Activated CD8-positive, alpha-beta T cell treated with anti-CD3 and anti-CD28 coated beads for 36 hours (primary cell): ENCODE measurements around the gene TRAM2. TPM values are rescaled to one million over a fixed set of nuclear protein-coding genes. Genes with fewer than 3 reads are reported as not detected.

Experiments
- ATAC-seq: fragments of 200-7000 bp; cut with Tn5 transposase; one replicate; pipeline ENCODE4 v1.10.0; 2021; ENCODE audit warnings: mild to moderate bottlenecking, moderate library complexity
- CTCF ChIA-PET: fragments of 350-600 bp; sonication (Branson Sonifier 250); formaldehyde crosslinking; loops from one replicate; lab custom pipeline; 2021; ENCODE audit warnings: antibody characterized with exemption; lab: Charles Lee
- POLR2A ChIA-PET: fragments of 350-600 bp; sonication (Branson Sonifier 250); formaldehyde crosslinking; loops from one replicate; lab custom pipeline; 2021; ENCODE audit warnings: antibody characterized with exemption; lab: Charles Lee
- DNase-seq: peaks from one replicate; pipeline ENCODE4 v3.0.0-alpha.2; 2020
- H3K27ac Mint-ChIP-seq: one replicate; pipeline ENCODE4 v1.8.0; 2021; ENCODE audit warnings: mild to moderate bottlenecking, mixed read lengths
- H3K27me3 Mint-ChIP-seq: one replicate; pipeline ENCODE4 v1.8.0; 2021; ENCODE audit warnings: mixed read lengths
- H3K36me3 Mint-ChIP-seq: one replicate; pipeline ENCODE4 v1.8.0; 2021; ENCODE audit warnings: low read depth, mixed read lengths
- H3K4me1 Mint-ChIP-seq: one replicate; pipeline ENCODE4 v1.8.0; 2021; ENCODE audit warnings: low read depth, mixed read lengths
- H3K4me3 Mint-ChIP-seq: one replicate; pipeline ENCODE4 v1.8.0; 2021; ENCODE audit warnings: mild to moderate bottlenecking, moderate library complexity, mixed read lengths
- H3K9me3 Mint-ChIP-seq: one replicate; pipeline ENCODE4 v1.8.0; 2021; ENCODE audit warnings: mixed read lengths
- intact Hi-C: fragments of 100-400 bp; cut with micrococcal nuclease; formaldehyde crosslinking; loops from one replicate; pipeline ENCODE4 v1.10.0; 2022
- total RNA-seq, 2 experiments: library from RNA; stranded (reverse); gene quantifications; one replicate each; pipeline ENCODE4 v1.2.3, GENCODE V29; 2021
- TF ChIP-seq, protein P1 (sequence below): fragments of 200-600 bp; IDR thresholded peaks from one replicate; pipeline ENCODE4 v1.8.0; 2022; ENCODE audit warnings: antibody characterized with exemption, mild to moderate bottlenecking

TRAM2 gene
- total RNA-seq, 2 experiments from 2014 or later = 0.94 to 1.0 TPM

DNA sequence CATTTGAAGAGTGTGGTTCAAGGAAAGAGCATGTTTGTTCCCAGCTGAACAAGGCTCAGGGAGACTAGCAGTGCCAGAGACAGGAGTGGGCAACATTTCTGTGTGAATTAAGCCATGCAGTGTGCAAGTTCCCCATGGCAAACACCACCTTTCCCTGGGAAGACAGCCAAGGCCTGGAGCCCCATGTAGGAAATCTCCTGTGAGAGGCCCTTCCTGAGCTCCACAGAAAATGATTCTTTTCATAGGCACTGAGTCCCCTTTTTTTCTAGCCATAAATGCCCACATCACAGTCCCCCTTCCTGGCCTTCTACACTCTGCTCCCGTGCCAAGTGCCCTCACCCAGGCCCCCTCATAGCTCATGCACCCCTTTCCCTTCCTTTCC, 11.8 kb upstream of the TRAM2 start:
- Mint-ChIP-seq H3K36me3 (no peaks in the 10 kb centered on the region), H3K4me1 (no peaks in the 10 kb centered on the region)

DNA sequence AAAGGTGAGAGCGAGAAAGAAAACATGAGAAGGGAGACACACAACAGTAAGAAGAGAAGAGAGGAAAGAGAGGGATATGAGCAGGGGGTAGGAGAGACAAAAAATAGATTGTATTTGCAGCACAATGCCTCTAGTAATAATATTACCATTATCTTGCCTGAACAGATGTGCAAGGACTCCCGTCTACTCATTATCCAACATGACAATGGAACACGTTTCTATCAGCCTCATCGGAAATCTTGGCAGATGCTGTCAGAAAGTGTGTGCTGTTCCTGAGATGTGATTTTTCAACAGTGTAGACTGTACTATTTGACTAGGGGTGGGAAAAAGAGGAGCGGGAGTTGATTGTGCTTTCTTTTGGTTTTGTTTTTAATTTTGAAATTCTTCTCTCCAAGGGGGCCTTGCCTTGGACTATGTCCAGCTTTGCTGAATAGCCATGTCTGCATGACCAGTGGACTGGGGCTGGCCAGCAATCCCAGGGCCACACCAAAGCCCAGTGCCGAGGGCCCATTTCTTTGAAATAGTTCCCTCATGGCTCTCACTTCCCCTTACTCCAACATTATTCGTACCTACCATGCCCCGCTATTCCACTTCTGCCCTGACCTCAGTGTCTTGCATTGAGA, 11.3 kb upstream of the TRAM2 start:
- DNase-seq = no peak
- no peak for ATAC-seq
- H3K9me3 Mint-ChIP-seq = no peaks in the 10 kb centered on the region
- intact Hi-C loops = no loop called here
- ChIA-PET POLR2A (no interaction called here), CTCF (interaction anchor here (1.2 kb wide), 1 partner anchor 64 kb away, joined by 3 read pairs; no protein-coding TSS in a partner anchor)
- H3K4me1 Mint-ChIP-seq = no peaks in the 10 kb centered on the region
- H3K27me3 Mint-ChIP-seq = no peaks in the 10 kb centered on the region
- no peaks in the 10 kb centered on the region for H3K36me3 Mint-ChIP-seq
- H3K4me3 Mint-ChIP-seq = no peak overlapping the region
- TF ChIP-seq, protein P1, sequence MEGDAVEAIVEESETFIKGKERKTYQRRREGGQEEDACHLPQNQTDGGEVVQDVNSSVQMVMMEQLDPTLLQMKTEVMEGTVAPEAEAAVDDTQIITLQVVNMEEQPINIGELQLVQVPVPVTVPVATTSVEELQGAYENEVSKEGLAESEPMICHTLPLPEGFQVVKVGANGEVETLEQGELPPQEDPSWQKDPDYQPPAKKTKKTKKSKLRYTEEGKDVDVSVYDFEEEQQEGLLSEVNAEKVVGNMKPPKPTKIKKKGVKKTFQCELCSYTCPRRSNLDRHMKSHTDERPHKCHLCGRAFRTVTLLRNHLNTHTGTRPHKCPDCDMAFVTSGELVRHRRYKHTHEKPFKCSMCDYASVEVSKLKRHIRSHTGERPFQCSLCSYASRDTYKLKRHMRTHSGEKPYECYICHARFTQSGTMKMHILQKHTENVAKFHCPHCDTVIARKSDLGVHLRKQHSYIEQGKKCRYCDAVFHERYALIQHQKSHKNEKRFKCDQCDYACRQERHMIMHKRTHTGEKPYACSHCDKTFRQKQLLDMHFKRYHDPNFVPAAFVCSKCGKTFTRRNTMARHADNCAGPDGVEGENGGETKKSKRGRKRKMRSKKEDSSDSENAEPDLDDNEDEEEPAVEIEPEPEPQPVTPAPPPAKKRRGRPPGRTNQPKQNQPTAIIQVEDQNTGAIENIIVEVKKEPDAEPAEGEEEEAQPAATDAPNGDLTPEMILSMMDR = no peak
- H3K27ac Mint-ChIP-seq = no peak overlapping the region

More for the DNA sequence above, 11.8 kb upstream of the TRAM2 start:
- TF ChIP-seq, protein P1 = no peak
- Mint-ChIP-seq H3K27me3 (no peaks in the 10 kb centered on the region), H3K9me3 (no peaks in the 10 kb centered on the region), H3K4me3 (no peak overlapping the region), H3K27ac (no peak overlapping the region)
- ATAC-seq = no peak
- ChIA-PET CTCF (interaction anchor here (1.2 kb wide), 1 partner anchor 63 kb away, joined by 3 read pairs; no protein-coding TSS in a partner anchor), POLR2A (no interaction called here)
- no peak for DNase-seq
- intact Hi-C loops = no loop called here

DNA sequence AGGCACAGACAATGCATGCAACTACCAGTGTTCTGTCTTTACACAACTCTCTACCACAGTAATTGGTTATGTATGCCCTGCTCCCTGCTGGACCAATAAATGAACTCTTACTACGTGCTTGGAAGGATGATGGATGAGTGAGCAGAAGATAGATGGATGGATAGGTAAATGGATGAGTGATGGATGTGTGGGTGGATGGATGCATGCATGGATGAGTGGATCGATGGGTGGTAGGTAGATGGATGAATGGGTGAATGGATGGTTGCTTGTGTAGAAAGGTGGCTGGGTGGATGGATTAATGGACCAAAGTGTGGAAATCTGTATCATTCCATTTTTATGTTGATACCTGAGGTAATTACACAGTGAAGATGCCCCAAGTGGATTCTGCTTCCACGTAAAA, 10.1 kb upstream of the TRAM2 start:
- Mint-ChIP-seq H3K4me3 (no peak overlapping the region), H3K27me3 (no peaks in the 10 kb centered on the region), H3K9me3 (no peaks in the 10 kb centered on the region), H3K36me3 (peaks cover 2% of the 10 kb centered on the region), H3K4me1 (no peaks in the 10 kb centered on the region), H3K27ac (no peak overlapping the region)
- TF ChIP-seq, protein P1 = no peak
- ATAC-seq (no peak), DNase-seq (no peak)
- intact Hi-C loops = no loop called here
- POLR2A ChIA-PET = no interaction called here
- CTCF ChIA-PET = interaction anchor here (1.8 kb wide), 1 partner anchor 11 kb away, joined by 6 read pairs; no protein-coding TSS in a partner anchor

DNA sequence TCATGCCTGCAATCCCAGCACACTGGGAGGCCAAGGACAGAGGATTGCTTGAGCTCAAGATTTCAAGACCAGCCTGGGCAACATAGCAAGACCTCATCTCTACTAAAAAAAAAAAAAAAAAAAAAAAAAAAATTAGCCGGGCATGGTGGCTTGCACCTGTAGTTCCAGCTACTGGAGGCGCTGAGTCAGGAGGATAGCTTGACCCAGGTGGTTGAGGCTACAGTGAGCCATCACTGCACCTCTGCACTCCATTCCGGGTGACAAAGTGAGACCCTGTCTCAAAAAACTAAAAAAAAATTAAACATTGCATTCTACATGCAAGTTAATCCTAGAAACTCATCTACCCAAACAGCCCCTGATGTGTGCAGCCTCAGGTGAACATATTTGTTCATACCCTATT, 7.3 kb upstream of the TRAM2 start:
- ChIA-PET POLR2A (no interaction called here), CTCF (interaction anchor here (1.9 kb wide), 1 partner anchor 11 kb away, joined by 6 read pairs; no protein-coding TSS in a partner anchor)
- Mint-ChIP-seq H3K4me1 (no peaks in the 10 kb centered on the region), H3K27ac (no peak overlapping the region), H3K27me3 (no peaks in the 10 kb centered on the region), H3K4me3 (no peak overlapping the region), H3K36me3 (peaks cover 2% of the 10 kb centered on the region), H3K9me3 (no peaks in the 10 kb centered on the region)
- intact Hi-C loops = no loop called here
- no peak for ATAC-seq
- TF ChIP-seq, protein P1 = no peak
- no peak for DNase-seq

DNA sequence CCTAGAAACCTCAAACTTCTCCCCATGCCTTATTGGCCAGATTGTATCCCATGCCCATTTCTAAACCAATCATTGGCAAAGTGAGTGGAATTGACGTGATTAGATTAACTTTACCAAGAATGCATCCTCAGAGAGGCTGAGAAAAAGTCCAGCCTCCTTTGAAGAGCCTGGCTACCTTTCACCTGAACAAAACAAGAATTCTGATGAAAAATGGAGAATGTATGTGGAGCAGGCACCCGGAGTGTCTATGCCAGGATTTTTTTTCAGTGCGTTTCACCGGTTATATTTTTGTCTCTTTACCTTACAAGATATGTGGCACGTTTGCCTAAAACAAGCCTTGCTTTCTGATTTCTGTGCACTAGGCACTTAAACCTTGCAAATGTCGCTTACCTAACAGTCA, 6.1 kb upstream of the TRAM2 start:
- TF ChIP-seq, protein P1 = no peak
- Mint-ChIP-seq H3K27ac (no peak overlapping the region), H3K4me1 (no peaks in the 10 kb centered on the region), H3K27me3 (no peaks in the 10 kb centered on the region), H3K9me3 (no peaks in the 10 kb centered on the region), H3K36me3 (peaks cover 2% of the 10 kb centered on the region), H3K4me3 (no peak overlapping the region)
- intact Hi-C loops = no loop called here
- ATAC-seq (no peak), DNase-seq (no peak)
- CTCF ChIA-PET = interaction anchor here (1.9 to 2.0 kb wide), 2 partner anchors 12 to 14 kb away, joined by 6 to 7 read pairs; no protein-coding TSS in a partner anchor
- POLR2A ChIA-PET = interaction anchor here (0.6 kb wide), 1 partner anchor 292 kb away, joined by 3 read pairs; no protein-coding TSS in a partner anchor
